Midbrain (tissue), 1 donor: ENCODE results near the gene CST11.

Source experiments
- DNase-seq: peaks from one replicate; lab custom pipeline; 2025; lab: John Stamatoyannopoulos, UW

Gene CST11

GRCh38 chr20:23453549-23454543 is 1.2 kb upstream of the CST11 start:
- DNase-seq, result no peak

- DNase-seq, result no peak
Observed at GRCh38 chr20:23451956-23452487, 654 bp downstream of the CST11 start.

GRCh38 chr20:23450877-23451276 is 1.8 kb downstream of the CST11 start:
- no peak for DNase-seq

- DNase-seq, result no peak
Observed at GRCh38 chr20:23449421-23449820, 3.3 kb downstream of the CST11 start.

- no peak for DNase-seq
Observed at GRCh38 chr20:23448167-23448566, 4.5 kb downstream of the CST11 start.

GRCh38 chr20:23446505-23446904 is 6.2 kb downstream of the CST11 start:
- DNase-seq, result peak; percentile 84

- no peak for DNase-seq
Observed at GRCh38 chr20:23445596-23446217, 7.0 kb downstream of the CST11 start.

GRCh38 chr20:23444859-23445258 is 7.8 kb downstream of the CST11 start:
- DNase-seq, result no peak

GRCh38 chr20:23442436-23442835 is 10.2 kb downstream of the CST11 start:
- no peak for DNase-seq

- peak; percentile 72 for DNase-seq
Observed at GRCh38 chr20:23441850-23442313, 10.8 kb downstream of the CST11 start.

- DNase-seq, result no peak
Observed at GRCh38 chr20:23440004-23440403, 12.7 kb downstream of the CST11 start.

GRCh38 chr20:23438661-23439060 is 14.0 kb downstream of the CST11 start:
- no peak for DNase-seq

- DNase-seq, result no peak
Observed at GRCh38 chr20:23437126-23437899, 15.4 kb downstream of the CST11 start.

GRCh38 chr20:23436681-23437080 is 16.0 kb downstream of the CST11 start:
- no peak for DNase-seq

GRCh38 chr20:23435626-23436539 is 16.8 kb downstream of the CST11 start:
- peak; percentile 40 for DNase-seq

GRCh38 chr20:23434521-23435313 is 18.0 kb downstream of the CST11 start:
- no peak for DNase-seq

GRCh38 chr20:23433628-23434027 is 19.0 kb downstream of the CST11 start:
- DNase-seq, result no peak

- DNase-seq, result no peak
Observed at GRCh38 chr20:23425129-23425528, 27.5 kb downstream of the CST11 start.

GRCh38 chr20:23420943-23421931 is 31.4 kb downstream of the CST11 start, which contains the start of gene NAPB:
Gene NAPB, minus strand, starts transcription at chr20:23421488. Its CDS starts 86 bp downstream, at chr20:23421402.
- peak; percentile 98 for DNase-seq
